Limb (tissue), 2 donors: ENCODE results near the gene TXNDC16.
"Not testable (repeated sequence)": the region's sequence is repeated elsewhere in the genome, so short reads cannot be mapped to it uniquely, and the experiment has no call there.

Experiments used
- DNase-seq, 2 donors: peaks; one replicate each; pipeline ENCODE4 v3.0.0-alpha.2; 2016; ENCODE audit errors: extremely low spot score in 2 of 2

Gene TXNDC16

GRCh38 chr14:52552063-52552988, at the start of gene TXNDC16, which contains the start of gene GPR137C:
TXNDC16 (minus strand) TSS chr14:52552505; CDS start chr14:52543557, 8,948 bp downstream.
GPR137C (plus strand) TSS chr14:52552836; CDS start chr14:52553148, 312 bp downstream.
- peak; percentile 98 to 99 for DNase-seq

- DNase-seq, result no peak
Measured at GRCh38 chr14:52599974-52600373, 47.7 kb upstream of the TXNDC16 start.

- no peak for DNase-seq
Measured at GRCh38 chr14:52598568-52598967, 46.3 kb upstream of the TXNDC16 start.

- DNase-seq, result no peak
Measured at GRCh38 chr14:52596861-52597260, 44.6 kb upstream of the TXNDC16 start.

GRCh38 chr14:52596320-52596719, 44.0 kb upstream of the TXNDC16 start:
- DNase-seq, result no peak

GRCh38 chr14:52590318-52590717, 38.0 kb upstream of the TXNDC16 start:
- no peak for DNase-seq

- no peak for DNase-seq
Measured at GRCh38 chr14:52589646-52590045, 37.3 kb upstream of the TXNDC16 start.

GRCh38 chr14:52583544-52583943, 31.2 kb upstream of the TXNDC16 start:
- DNase-seq, result no peak

- DNase-seq, result no peak
Measured at GRCh38 chr14:52575858-52576257, 23.6 kb upstream of the TXNDC16 start.

- not testable (repeated sequence) for DNase-seq
Measured at GRCh38 chr14:52568454-52568853, 16.1 kb upstream of the TXNDC16 start.

- no peak for DNase-seq
Measured at GRCh38 chr14:52563120-52563519, 10.8 kb upstream of the TXNDC16 start.

- DNase-seq, result no peak
Measured at GRCh38 chr14:52558688-52559087, 6.4 kb upstream of the TXNDC16 start.

GRCh38 chr14:52553671-52554575, 1.6 kb upstream of the TXNDC16 start:
- DNase-seq, result peak; percentile 88 to 90

GRCh38 chr14:52553002-52553670, 831 bp upstream of the TXNDC16 start:
- DNase-seq, result peak; percentile 5 to 70

GRCh38 chr14:52551696-52552062, 626 bp downstream of the TXNDC16 start:
- peak; percentile 29 to 34 for DNase-seq

GRCh38 chr14:52551205-52551604, 1.1 kb downstream of the TXNDC16 start:
- no peak for DNase-seq

GRCh38 chr14:52550661-52551060, 1.6 kb downstream of the TXNDC16 start:
- no peak for DNase-seq

GRCh38 chr14:52547526-52547925, 4.8 kb downstream of the TXNDC16 start:
- DNase-seq, result no peak

GRCh38 chr14:52547027-52547426, 5.3 kb downstream of the TXNDC16 start:
- DNase-seq, result no peak

GRCh38 chr14:52546318-52546670, 6.0 kb downstream of the TXNDC16 start:
- DNase-seq, result no peak

GRCh38 chr14:52545584-52546317, 6.6 kb downstream of the TXNDC16 start:
- DNase-seq, result no peak
